Fibroblast of the conjunctiva (primary cell): ENCODE results near the gene HHIPL2.
A peak's percentile ranks its signal among the peaks of the same experiment; 100 is the strongest.
"Not testable (repeated sequence)": the region's sequence is repeated elsewhere in the genome, so short reads cannot be mapped to it uniquely, and the experiment has no call there.

Experiments
- DNase-seq: peaks from one replicate; pipeline ENCODE4 v3.0.0-alpha.2; 2010; ENCODE audit warnings: low read depth

HHIPL2 gene

DNA sequence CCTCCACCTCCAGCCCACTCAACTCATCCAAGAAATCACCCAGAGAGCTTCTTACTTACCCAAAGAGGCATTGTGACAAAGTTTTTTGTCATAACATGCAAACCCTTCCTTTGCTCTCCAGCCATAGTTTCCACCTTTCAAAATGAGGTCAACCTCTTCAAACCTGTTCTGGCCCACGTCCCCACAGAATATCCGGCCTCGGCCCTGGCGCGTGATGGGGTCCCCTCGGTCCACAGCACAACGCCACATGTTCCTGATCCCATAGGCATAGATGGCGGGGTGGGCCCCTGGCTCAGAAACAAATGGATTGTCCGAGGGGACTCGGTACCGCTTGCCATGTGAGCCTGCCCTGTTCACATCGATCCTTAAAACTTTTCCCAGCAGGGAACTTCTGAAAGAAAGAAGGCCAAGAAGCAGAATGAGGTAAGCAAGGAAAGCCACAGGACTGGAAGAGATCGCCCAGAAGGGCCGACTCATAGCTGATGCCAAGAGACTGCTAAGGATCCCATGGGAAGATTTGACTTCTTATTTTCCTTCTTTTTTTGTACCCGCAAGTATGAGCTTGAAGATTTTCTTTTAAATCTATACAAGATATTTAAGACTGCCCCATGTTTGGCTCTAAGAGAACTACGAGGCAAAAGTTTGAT is 7.8 kb downstream of the HHIPL2 start:
- DNase-seq: no peak

DNA sequence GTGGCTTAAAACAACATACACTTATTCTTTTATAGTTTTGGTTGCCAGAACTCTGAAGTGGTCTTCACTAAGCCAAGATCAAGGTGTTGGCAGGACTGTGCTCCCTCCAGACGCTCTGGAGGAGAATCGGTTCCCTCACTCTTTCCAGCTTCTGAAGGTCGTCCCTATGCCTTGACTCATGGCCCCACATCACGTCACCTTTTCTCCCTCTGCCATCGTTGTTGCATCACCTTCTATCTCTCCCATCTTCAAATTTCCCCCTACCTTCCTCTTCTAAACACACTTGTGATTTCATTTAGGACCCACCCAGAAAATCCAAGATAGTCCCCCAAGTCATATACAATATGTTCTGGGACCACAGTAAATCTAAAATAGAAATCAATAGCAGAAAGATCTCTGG is 12.4 kb downstream of the HHIPL2 start:
- no peak for DNase-seq

DNA sequence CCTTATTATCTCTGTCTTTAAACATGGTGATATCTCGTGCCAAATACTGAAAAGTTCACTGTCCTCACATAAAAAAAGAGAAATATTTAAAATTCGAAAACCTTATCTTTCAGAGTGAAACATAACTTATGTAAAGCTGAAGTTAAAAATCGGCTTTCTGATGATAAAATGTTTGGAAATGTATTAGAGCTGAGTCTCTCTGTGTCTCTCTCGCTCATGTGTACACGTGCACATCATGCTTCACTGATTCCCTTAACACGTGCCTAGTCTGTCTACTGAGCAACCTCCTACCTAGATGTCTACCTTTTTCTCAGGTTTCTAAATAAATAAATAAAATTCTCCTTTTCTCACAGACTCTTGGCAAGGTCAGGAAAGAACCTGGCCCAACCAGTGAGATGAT is 17.1 kb downstream of the HHIPL2 start:
- no peak for DNase-seq

DNA sequence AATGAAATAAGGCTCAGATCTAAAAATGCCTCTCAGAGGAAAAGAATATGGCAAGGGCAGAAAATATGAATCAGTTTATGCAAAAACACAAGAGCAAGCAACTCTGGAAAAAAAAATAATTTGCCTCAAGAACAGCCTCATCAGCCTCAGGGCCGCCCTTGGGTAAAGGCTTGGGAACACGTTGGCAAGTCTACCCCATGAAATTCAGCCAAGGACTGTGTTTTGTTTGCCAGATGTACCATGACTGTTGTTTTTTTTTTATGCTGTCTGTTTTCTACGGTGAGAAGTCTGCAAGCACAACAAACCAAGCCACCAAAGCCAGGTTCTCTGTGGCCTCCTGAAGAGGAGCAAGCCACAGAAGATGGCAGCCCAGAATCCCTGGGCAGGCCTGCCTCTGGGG is 18.0 kb downstream of the HHIPL2 start:
- DNase-seq: no peak

DNA sequence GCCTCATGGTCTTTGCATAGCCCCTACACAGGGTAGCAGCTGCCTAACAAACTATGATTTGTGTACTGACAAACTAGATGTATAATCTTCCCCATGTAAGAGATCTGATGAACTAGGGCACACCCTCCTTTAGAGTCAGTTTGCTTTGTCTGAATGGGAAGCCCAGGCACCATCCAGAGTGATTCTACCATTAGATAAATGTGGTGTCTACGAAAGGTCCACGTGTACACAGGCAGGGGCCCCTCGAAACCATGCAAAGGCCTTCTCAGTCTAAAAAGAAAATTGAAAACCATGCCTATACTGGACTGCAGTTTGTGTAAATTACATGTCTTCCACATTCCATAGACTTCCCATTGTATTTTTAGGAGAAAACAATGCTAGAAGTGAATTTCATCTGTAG is 18.7 kb downstream of the HHIPL2 start:
- no peak for DNase-seq

DNA sequence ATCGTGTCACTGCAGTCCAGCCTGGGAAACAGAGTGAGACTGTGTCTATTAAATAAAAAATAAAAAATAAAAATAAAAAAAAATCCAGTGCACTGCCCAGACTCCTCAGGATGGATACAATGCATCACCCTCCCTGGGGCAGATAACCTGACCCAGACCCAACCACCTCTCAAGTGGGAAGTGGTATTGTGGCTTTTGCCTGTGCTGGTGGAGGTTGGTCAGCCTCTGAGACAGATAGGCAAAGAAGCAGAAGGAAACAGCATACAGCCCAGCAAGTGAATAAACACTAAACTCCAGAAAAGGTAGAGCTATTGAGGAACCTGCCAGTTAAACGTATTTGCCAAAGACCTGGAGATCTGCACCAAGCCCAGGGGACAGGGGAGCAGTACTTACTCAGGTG is 22.0 kb downstream of the HHIPL2 start:
- DNase-seq: no peak

DNA sequence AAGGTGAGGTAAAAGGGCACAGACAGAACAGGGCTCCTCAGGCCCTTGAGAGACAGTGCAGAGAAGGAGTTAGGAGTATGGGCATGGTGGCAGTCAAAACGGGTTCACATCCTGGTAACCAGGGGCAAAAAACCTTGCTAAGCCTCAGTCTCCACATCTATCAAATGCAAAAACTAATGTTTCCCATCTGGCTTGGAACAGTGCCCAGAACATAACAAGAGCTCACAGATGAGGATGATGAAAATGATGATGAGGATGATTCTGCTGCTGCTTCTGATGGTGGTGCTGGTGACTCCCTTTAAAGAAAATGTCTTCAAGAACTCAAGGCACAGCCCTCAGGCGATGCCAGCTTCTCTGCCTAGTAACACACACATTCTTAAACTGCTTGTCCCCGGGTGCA is 24.1 kb downstream of the HHIPL2 start:
- no peak for DNase-seq

DNA sequence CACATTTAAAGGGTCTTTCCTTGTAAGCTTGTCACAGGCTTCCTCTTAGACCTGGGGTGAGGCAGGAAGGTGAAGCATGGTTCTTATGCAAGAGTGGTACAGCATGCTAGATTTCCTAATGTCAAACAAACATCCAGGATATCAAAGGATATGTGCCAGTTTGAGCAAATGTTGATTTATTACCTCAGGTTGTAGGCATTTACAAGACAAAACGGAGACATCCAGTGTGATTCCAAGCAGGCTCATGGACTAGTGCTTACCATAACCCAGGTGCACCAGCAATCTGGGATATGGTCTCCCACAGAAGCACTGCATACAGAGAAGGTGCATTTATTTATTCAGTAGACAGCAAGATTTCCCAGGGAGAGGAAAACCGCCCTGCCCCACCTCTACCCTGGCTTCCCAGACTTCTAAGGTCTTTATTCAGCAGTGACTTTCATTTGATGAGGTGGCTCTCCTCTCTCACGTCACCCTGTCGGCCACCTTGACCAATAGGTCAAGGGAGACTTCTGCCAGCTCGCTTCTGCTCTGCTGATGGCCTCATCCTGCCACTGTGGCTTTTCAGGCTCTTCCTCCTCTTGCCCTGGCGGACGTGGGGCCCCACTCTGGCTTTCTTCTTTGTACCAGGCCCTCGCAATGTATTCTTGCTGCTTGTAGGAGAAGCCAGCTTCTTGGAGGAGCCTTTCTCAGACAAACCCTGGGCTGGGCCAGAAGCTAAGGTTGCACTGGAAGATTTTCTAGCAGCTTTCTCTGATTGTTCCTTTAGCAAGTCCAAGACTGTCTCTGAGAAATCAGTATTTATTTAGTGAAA is 25.6 kb downstream of the HHIPL2 start:
- DNase-seq: no peak

DNA sequence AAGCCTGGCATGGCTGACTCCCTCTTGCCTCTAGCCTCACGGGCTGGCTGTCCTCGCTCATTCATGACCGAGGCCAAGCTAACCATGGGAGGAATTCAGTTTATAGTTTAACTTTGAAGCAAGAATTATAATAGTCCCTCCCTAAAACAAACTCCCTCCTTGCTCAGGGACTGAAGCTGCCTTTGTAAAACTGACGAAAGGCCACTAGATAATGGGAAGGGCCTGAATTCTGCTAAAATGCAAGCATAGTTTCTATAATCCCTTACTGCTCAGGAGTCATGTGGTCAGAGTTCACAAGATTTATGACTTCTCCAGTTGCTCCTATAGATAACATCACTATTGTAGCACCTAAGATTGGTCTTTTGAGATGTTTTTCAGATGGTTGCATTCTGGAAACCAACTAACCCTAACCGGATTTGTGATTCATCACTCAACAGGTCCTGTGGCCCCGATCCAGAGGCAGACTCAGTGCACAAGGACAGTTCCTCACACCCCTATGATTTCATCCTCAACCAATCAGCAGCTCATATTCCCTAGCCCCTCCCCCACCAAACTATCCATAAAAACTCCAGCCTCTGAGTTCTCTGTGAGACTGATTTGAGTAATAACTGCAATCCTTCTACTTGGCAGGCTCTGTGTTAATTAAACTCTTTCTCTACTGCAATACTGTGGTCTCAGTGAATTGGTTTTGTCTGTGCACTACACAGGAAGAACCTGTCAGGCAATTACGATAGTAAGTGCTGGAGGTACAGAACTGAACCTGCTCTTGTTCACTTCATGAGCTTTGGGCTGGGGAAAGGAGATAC is 26.4 kb downstream of the HHIPL2 start:
- DNase-seq: no peak

DNA sequence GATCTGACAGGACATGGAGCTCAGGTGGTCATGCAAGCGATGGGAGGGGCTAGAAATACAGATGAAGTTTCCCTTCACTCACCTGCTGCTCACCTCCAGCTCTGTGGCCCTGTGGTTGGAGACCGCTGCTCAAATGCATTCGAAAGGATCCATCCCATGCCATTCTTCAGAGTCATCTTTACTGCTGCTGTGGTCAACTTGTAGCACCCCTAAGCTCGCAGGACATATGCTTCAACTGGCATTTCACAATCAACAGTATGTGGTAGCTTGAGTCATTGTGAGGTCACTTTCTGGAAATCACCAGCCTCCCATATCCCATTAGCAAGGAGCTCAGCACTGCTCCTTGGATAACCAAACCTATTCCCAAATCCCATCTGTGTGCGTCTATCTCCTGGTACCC is 58.4 kb downstream of the HHIPL2 start:
- DNase-seq: peak; percentile 47

DNA sequence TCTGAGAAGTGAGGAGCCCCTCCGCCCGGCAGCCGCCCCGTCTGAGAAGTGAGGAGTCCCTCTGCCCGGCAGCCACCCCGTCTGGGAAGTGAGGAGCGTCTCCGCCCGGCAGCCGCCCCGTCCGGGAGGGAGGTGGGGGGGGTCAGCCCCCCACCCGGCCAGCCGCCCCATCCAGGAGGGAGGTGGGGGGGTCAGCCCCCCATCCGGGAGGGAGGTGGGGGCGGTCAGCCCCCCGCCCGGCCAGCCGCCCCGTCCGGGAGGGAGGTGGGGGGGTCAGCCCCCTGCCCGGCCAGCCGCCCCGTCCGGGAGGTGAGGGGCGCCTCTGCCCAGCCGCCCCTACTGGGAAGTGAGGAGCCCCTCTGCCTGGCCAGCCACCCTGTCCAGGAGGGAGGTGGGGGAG is 60.1 kb downstream of the HHIPL2 start:
- not testable (repeated sequence) for DNase-seq

DNA sequence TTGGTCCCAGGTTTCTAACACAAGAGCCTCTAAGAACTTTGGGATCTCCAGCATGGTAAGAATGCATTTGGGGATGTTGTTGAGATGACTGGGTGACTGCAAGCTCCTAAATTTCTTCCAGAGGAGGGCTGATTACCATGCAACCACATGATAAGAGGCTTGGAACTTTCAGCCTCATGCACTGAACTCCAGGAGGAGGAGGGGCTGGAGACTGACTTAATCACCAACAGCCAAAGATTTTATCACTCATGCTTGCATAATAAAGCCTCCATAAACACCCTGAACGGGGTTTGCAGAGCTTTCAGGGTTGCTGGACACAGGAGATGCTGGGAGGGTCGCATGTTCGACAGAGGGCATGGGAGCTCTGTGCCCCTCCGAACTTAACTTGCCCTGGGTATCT is 63.9 kb downstream of the HHIPL2 start:
- DNase-seq: not testable (repeated sequence)

DNA sequence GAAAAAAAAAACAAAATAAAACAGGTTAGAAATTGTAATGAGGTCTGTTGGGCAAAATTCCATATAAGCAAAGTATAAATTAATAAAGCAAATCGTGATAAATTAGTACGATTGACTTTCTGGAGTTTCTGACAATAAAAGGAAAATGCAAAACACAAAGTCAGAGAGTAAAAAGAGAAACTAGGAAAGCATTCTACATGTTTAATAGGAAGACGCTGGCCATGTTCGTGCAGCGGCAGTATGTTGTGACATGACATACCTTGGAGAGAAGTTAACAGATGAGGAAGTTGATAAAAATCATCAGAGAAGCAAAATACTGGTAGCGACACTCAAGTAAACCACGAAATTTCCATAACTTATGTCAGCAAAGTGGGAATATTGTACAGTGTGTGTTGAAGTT is 68.3 kb downstream of the HHIPL2 start:
- not testable (repeated sequence) for DNase-seq

DNA sequence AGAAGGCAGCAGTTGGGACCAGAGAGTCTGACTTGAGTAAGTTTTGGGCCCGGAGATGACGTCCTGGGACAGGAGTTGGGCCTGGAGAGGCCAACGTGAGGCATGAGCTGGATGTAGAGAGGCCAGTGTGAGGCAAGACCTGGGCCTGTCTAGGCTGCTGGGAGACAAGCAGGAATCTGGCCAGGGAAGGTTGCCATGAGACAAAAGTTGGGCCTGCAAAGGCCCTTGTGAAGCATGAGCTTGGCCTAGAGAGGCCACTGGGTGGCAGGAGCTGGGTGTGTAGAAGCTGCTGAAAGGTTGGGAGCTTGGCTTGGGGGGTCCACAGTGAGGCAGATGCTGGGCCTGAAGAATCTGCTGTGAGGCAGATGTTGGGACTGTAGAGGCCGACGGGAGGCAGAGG is 71.5 kb downstream of the HHIPL2 start:
- not testable (repeated sequence) for DNase-seq

DNA sequence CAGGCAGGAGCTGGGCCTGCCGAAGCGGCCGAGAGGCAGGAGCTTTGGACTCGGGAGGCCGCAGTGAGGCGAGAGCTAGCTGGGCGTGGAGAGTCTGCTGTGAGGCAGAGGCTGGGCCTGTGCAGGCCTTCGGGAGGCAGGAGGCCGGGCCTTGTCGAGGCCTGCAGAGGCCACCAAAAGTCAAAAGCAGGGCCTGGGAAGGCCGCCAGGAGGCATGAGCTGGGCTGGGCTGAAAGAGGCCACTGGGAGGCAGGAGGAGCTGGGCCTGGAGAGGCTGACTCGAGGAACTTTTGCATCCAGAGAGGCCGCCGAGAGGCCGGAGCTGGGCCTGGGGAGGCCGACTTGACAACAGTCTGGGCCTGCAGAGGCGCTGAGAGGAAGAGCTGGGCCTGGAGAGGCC is 74.2 kb downstream of the HHIPL2 start:
- DNase-seq: not testable (repeated sequence)

DNA sequence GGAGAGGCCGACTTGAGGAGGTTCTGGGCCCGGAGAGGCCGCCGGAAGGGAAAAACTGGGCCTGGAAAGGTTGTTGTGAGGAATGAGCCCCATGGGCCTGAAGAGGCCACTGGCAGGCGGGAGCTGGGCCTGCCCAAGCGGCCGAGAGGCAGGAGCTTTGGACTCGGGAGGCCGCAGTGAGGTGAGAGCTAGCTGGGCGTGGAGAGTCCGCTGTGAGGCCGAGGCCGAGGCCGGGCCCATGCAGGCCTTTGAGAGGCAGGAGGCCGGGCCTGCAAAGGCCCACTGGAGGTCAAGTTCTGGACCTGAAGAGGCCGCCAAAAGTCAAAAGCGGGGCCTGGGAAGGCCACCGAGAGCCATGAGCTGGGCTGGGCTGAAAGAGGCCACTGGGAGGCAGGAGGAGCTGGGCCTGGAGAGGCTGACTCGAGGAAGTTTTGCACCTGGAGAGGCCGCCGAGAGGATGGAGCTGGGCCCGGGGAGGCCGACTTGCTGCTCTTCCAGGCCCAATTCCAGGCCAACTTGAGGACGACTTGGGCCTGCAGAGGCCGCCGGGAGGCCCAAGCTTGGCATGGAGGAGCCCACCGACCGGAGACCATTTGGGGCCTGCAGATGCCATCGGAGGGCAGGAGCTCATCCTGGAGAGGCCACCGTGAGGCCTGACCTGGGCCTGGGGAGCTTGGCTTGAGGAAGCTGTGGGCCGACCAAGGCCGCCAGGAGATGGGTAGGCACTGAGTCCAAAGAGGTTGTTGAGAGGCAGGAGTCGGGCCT is 74.9 kb downstream of the HHIPL2 start:
- not testable (repeated sequence) for DNase-seq
